HEK293 (cell line): ENCODE results near the gene GOLGA3.

Experiments used
- CTCF ChIA-PET: fragments of 350-600 bp; formaldehyde crosslinking; extraction: SDS; loops from one replicate; lab custom pipeline; 2021; ENCODE audit warnings: antibody characterized with exemption; lab: Yijun Ruan, JAX
- POLR2A ChIA-PET: fragments of 300-600 bp; formaldehyde crosslinking; extraction: SDS; loops from one replicate; lab custom pipeline; 2020; ENCODE audit warnings: antibody characterized with exemption, inconsistent platforms; lab: Yijun Ruan, JAX
- H3K27ac ChIP-seq: fragments of 200-500 bp; sonication (Bioruptor generic); 2 replicates; pipeline ENCODE4 v1.5.1; 2014; ENCODE audit warnings: low read depth, low read length, control low read depth, inconsistent platforms; ENCODE audit errors: extremely low read depth
- H3K36me3 ChIP-seq, 2 experiments: fragments of 200-500 bp in 1 of 2; sonication (Bioruptor generic) in 1 of 2; 1 replicate in 1 of 2; 2 replicates in 1 of 2; pipeline ENCODE4 v1.5.1; 2014 to 2017; ENCODE audit warnings: inconsistent platforms in 2 of 2, low read length in 2 of 2; ENCODE audit not compliant: control insufficient read depth in 2 of 2, insufficient read depth in 1 of 2
- H3K4me1 ChIP-seq: fragments of 200-500 bp; sonication (Bioruptor generic); 2 replicates; pipeline ENCODE4 v1.5.1; 2014; ENCODE audit warnings: mild to moderate bottlenecking, low read length, inconsistent platforms; ENCODE audit not compliant: control insufficient read depth, insufficient read depth
- H3K4me3 ChIP-seq: 2 replicates; pipeline ENCODE4 v1.5.1; 2011; ENCODE audit warnings: low read depth, mild to moderate bottlenecking, control low read depth, low read length, moderate library complexity
- H3K9me3 ChIP-seq: fragments of 200-500 bp; sonication (Bioruptor generic); 2 replicates; pipeline ENCODE4 v1.5.1; 2014; ENCODE audit warnings: low read depth, low read length, inconsistent platforms; ENCODE audit not compliant: control insufficient read depth, insufficient read depth
- GLIS1 ChIP-seq: fragments of 450-650 bp; formaldehyde crosslinking; IDR thresholded peaks from 2 replicates; pipeline ENCODE4 v1.5.1; 2016; ENCODE audit warnings: missing biosample characterization, missing genetic modification characterization
- HOXC10 ChIP-seq: sonication (generic); formaldehyde crosslinking; IDR thresholded peaks from 2 replicates; pipeline ENCODE4 v1.8.1; 2023; ENCODE audit warnings: mild to moderate bottlenecking, missing genetic modification reagents
- IKZF3 ChIP-seq: fragments of 450-650 bp; IDR thresholded peaks from 2 replicates; pipeline ENCODE4 v1.5.0; 2018; ENCODE audit warnings: missing biosample characterization, mild to moderate bottlenecking, missing genetic modification characterization, moderate library complexity
- KLF17 ChIP-seq: fragments of 450-650 bp; formaldehyde crosslinking; IDR thresholded peaks from 2 replicates; pipeline ENCODE4 v1.5.1; 2016; ENCODE audit warnings: missing biosample characterization, missing genetic modification characterization
- PBX3 ChIP-seq: sonication (generic); formaldehyde crosslinking; IDR thresholded peaks from 2 replicates; pipeline ENCODE4 v1.8.1; 2022; ENCODE audit warnings: mild to moderate bottlenecking, moderate library complexity, missing genetic modification reagents
- PRDM1 ChIP-seq: fragments of 450-650 bp; formaldehyde crosslinking; IDR thresholded peaks from 2 replicates; pipeline ENCODE4; 2016; ENCODE audit warnings: missing biosample characterization, missing genetic modification characterization
- SP3 ChIP-seq: fragments of 450-650 bp; formaldehyde crosslinking; IDR thresholded peaks from 2 replicates; pipeline ENCODE4 v1.5.1; 2016; ENCODE audit warnings: missing biosample characterization, missing genetic modification characterization
- ZBTB26 ChIP-seq: fragments of 450-650 bp; formaldehyde crosslinking; optimal IDR thresholded peaks from 2 replicates; pipeline ENCODE3; 2016; ENCODE audit warnings: missing biosample characterization, mild to moderate bottlenecking, missing genetic modification characterization
- ZBTB44 ChIP-seq: fragments of 450-650 bp; IDR thresholded peaks from 2 replicates; pipeline ENCODE4 v1.5.1; 2018; ENCODE audit warnings: missing biosample characterization, mild to moderate bottlenecking, missing genetic modification characterization
- ZEB2 ChIP-seq: fragments of 450-650 bp; formaldehyde crosslinking; IDR thresholded peaks from 2 replicates; pipeline ENCODE4 v1.5.1; 2016; ENCODE audit warnings: missing biosample characterization, missing genetic modification characterization
- ZIC2 ChIP-seq: fragments of 450-650 bp; formaldehyde crosslinking; IDR thresholded peaks from 2 replicates; pipeline ENCODE4 v1.5.1; 2016; ENCODE audit warnings: missing biosample characterization, missing genetic modification characterization
- ZNF214 ChIP-seq: fragments of 450-650 bp; formaldehyde crosslinking; IDR thresholded peaks from 2 replicates; pipeline ENCODE4 v1.5.1; 2017; ENCODE audit warnings: missing biosample characterization, mild to moderate bottlenecking, missing genetic modification characterization, borderline replicate concordance
- ZNF221 ChIP-seq: fragments of 450-650 bp; formaldehyde crosslinking; IDR thresholded peaks from 2 replicates; pipeline ENCODE4 v1.5.1; 2017; ENCODE audit warnings: missing biosample characterization, missing genetic modification characterization, borderline replicate concordance
- ZNF280D ChIP-seq: fragments of 450-650 bp; formaldehyde crosslinking; IDR thresholded peaks from 2 replicates; pipeline ENCODE4 v1.5.1; 2016; ENCODE audit warnings: missing biosample characterization, missing genetic modification characterization
- ZNF398 ChIP-seq: fragments of 450-650 bp; formaldehyde crosslinking; IDR thresholded peaks from 2 replicates; pipeline ENCODE4 v1.5.1; 2017; ENCODE audit warnings: missing biosample characterization, missing genetic modification characterization
- ZNF404 ChIP-seq: fragments of 450-650 bp; formaldehyde crosslinking; IDR thresholded peaks from 2 replicates; pipeline ENCODE4 v1.5.1; 2017; ENCODE audit warnings: missing biosample characterization, missing genetic modification characterization
- ZNF704 ChIP-seq: fragments of 450-650 bp; formaldehyde crosslinking; IDR thresholded peaks from 2 replicates; pipeline ENCODE4 v1.5.1; 2016; ENCODE audit warnings: missing biosample characterization, missing genetic modification characterization

Gene GOLGA3

GRCh38 chr12:132803125-132803524 lies 25.5 kb downstream of the GOLGA3 start (continued):
- no peak for TF ChIP-seq ZNF214 (tag by site-specific recombination)
- no peak for TF ChIP-seq ZNF221 (tag by site-specific recombination)

- TF ChIP-seq ZBTB44 = no peak
- TF ChIP-seq GLIS1 (tag by site-specific recombination) = no peak
- TF ChIP-seq SP3 = no peak
- TF ChIP-seq ZEB2 = no peak
- TF ChIP-seq ZIC2 (tag by site-specific recombination) = no peak
- TF ChIP-seq ZNF221 (tag by site-specific recombination) = no peak
- TF ChIP-seq ZNF404 (tag by site-specific recombination) = no peak
- no peak for TF ChIP-seq HOXC10 (CRISPR knock-in tag)
- no peak for TF ChIP-seq KLF17
- TF ChIP-seq IKZF3 (tag by site-specific recombination) = no peak
- TF ChIP-seq, all 188 proteins: peak for 0
- ChIA-PET CTCF (no interaction called here), POLR2A (interaction anchor here (0.6 kb wide), 1 partner anchor 27 kb away, joined by 3 read pairs; the partner anchor contains the start of gene GOLGA3)
- no peaks in the 10 kb centered on the region for H3K4me1 ChIP-seq
- no peak overlapping the region for H3K27ac ChIP-seq
- H3K4me3 ChIP-seq = no peak overlapping the region
- no peaks in the 10 kb centered on the region for H3K9me3 ChIP-seq
- peaks cover 37 to 88% of the 10 kb centered on the region in 2 experiments for H3K36me3 ChIP-seq
These were observed 26.9 kb downstream of the GOLGA3 start for GRCh38 chr12:132801741-132802140.

- no peak for TF ChIP-seq IKZF3 (tag by site-specific recombination)
- H3K4me3 ChIP-seq = no peak overlapping the region
- H3K9me3 ChIP-seq = no peaks in the 10 kb centered on the region
- no peak overlapping the region for H3K27ac ChIP-seq
- peaks cover 39 to 91% of the 10 kb centered on the region in 2 experiments; a peak in 2 of 3 replicates for H3K36me3 ChIP-seq
- H3K4me1 ChIP-seq = no peaks in the 10 kb centered on the region
- ChIA-PET CTCF (no interaction called here), POLR2A (no interaction called here)
These were observed 29.8 kb downstream of the GOLGA3 start for GRCh38 chr12:132798836-132799235.

GRCh38 chr12:132797820-132798570 lies 30.7 kb downstream of the GOLGA3 start:
- CTCF ChIA-PET = no interaction called here
- Histone ChIP-seq H3K4me1 (no peaks in the 10 kb centered on the region), H3K36me3 (peaks cover 39 to 87% of the 10 kb centered on the region in 2 experiments; a peak in 2 of 3 replicates), H3K9me3 (no peaks in the 10 kb centered on the region), H3K27ac (no peak overlapping the region), H3K4me3 (no peak overlapping the region)
- POLR2A ChIA-PET = no interaction called here
- TF ChIP-seq PRDM1 = no peak
- TF ChIP-seq ZNF398 (tag by site-specific recombination) = no peak
- no peak for TF ChIP-seq ZNF704
- TF ChIP-seq ZNF280D (tag by site-specific recombination) = no peak
- TF ChIP-seq ZBTB26 = no peak
- no peak for TF ChIP-seq PBX3 (CRISPR knock-in tag)
